Omental fat pad (tissue), 4 donors: ENCODE results near the gene NHS. TPM values are rescaled to one million over a fixed set of nuclear protein-coding genes. Genes with fewer than 3 reads are reported as not detected.

ENCODE experiments used
- ATAC-seq: fragments of 150-250 bp; one replicate; pipeline ENCODE4 v1.9.1; 2016; ENCODE audit warnings: mild to moderate bottlenecking, moderate library complexity; ENCODE audit not compliant: low FRiP score
- DNase-seq: peaks from one replicate; pipeline ENCODE4 v3.0.0-alpha.2; 2019; ENCODE audit warnings: low spot score
- total RNA-seq, 4 donors: library from RNA; depleted of rRNA; stranded (reverse); fragments of >200 nt; gene quantifications; one replicate each; pipeline ENCODE4 v1.1.0, GENCODE V29; 2016
- TF ChIP-seq, protein P1 (sequence below), 3 donors: fragments of 450-650 bp; IDR thresholded peaks; one replicate each; pipeline ENCODE4 v1.5.1; 2016 to 2017; ENCODE audit warnings: antibody characterized with exemption in 3 of 3, mild to moderate bottlenecking in 3 of 3, moderate library complexity in 2 of 3

The NHS gene
- total RNA-seq, 4 donors from 2014 or later: 4.0 to 9.7 (median 7.6) TPM

DNA sequence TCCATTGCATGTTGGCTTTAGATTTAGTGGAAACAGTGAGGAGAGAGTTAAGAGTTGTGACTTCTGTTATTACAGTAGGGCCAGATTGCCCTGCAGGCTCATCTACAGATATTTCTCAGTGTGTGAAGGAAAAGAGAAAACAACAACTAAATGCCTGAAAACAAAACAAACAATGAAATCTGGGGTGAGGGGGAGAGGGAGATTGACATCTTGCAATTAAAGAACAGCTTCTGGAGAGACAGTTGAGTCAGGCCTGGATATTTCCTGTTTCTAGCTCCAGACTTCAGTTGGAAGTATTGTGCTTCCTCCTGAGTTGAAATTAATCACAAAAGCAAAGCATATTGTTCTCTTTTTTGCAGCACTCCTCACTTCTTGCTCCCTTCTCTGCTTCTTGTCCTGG is 254.0 kb downstream of the NHS start:
- ATAC-seq: no peak
- TF ChIP-seq, protein P1, sequence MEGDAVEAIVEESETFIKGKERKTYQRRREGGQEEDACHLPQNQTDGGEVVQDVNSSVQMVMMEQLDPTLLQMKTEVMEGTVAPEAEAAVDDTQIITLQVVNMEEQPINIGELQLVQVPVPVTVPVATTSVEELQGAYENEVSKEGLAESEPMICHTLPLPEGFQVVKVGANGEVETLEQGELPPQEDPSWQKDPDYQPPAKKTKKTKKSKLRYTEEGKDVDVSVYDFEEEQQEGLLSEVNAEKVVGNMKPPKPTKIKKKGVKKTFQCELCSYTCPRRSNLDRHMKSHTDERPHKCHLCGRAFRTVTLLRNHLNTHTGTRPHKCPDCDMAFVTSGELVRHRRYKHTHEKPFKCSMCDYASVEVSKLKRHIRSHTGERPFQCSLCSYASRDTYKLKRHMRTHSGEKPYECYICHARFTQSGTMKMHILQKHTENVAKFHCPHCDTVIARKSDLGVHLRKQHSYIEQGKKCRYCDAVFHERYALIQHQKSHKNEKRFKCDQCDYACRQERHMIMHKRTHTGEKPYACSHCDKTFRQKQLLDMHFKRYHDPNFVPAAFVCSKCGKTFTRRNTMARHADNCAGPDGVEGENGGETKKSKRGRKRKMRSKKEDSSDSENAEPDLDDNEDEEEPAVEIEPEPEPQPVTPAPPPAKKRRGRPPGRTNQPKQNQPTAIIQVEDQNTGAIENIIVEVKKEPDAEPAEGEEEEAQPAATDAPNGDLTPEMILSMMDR (IDR thresholded peaks at IDR 0.05): no peak
- DNase-seq: no peak

DNA sequence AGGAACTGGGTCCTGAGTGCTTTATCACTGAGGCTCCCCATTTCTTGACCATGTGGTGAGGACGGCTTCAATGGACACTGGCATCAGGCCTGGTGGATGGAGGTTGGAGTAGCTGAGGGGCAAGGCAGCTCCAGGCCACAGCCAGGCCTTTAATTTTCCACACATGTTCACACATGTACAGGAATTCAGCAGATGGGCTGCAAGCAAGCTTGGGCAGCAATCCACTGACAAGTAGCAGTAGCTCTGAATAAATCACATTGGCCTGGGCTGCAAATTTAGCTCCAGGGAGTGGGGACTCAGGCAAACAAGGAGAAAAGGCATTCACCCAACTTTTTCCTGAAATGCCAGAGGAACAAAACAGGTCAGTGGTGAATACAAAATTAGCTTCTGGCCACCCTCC is 254.5 kb downstream of the NHS start:
- no peak for ATAC-seq

DNA sequence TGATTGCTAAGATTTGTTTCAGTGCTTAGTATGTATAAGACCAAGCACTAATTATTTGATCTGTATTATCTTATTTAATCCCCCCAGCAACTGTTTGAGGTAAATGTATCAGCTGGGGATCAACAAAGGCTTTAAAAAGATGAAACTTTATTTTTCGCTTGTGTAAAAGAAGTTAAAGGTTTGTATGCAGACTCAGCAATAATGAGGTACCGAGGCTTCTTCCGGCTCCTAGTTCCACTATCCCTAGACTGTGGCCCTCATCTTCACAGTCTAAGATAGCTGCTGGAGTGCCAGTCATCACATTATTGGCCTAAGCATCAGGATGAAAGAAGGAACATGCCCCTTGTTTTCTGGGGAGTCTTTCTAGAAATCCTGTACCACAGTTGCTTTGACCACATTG is 256.6 kb downstream of the NHS start:
- DNase-seq (no peak), ATAC-seq (no peak)
- TF ChIP-seq, protein P1 (IDR thresholded peaks at IDR 0.05): no peak

More for the DNA sequence above, 254.5 kb downstream of the NHS start:
- DNase-seq: no peak
- TF ChIP-seq, protein P1 (IDR thresholded peaks at IDR 0.05): no peak

DNA sequence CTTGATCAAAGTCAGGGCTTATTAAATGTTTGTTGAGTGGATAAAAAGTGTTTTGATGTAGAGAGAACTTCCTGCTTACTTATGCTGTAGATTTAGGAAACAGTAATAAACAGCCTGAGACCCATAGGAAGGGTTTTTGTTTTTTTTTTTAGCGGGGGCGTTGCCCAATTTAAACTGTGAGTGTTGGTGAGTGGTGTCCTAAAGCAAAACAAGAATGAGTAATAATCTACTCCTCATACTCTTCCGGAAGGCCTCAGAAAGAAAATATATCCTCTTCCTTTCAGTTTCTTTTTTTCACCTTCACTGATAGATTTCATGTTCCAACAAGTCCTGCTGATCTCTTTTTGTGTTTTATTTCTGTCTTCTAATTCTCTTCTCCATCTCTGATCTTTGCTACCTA is 257.9 kb downstream of the NHS start:
- TF ChIP-seq, protein P1 (IDR thresholded peaks at IDR 0.05): no peak
- no peak for DNase-seq
- no peak for ATAC-seq

DNA sequence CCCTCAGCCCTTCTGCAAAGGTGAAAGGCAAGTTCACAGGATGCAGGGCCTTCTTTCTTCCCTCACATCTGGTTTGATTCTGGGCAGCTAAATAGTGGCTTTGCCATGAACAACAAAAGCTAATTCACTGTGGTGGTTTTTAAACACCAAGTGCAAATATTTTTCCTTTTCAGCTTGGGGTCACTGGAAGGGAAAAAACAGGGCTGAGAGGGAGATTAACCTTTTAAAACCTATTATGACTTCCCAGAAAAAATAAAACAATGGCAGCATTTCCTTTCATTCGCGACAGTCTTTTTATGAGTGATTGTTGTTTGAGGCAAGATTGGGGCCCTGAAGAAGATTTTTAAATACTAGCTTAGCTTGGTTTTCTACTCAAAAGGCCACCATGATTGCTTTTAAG is 258.5 kb downstream of the NHS start:
- DNase-seq (no peak), ATAC-seq (no peak)
- TF ChIP-seq, protein P1 (IDR thresholded peaks at IDR 0.05): no peak

DNA sequence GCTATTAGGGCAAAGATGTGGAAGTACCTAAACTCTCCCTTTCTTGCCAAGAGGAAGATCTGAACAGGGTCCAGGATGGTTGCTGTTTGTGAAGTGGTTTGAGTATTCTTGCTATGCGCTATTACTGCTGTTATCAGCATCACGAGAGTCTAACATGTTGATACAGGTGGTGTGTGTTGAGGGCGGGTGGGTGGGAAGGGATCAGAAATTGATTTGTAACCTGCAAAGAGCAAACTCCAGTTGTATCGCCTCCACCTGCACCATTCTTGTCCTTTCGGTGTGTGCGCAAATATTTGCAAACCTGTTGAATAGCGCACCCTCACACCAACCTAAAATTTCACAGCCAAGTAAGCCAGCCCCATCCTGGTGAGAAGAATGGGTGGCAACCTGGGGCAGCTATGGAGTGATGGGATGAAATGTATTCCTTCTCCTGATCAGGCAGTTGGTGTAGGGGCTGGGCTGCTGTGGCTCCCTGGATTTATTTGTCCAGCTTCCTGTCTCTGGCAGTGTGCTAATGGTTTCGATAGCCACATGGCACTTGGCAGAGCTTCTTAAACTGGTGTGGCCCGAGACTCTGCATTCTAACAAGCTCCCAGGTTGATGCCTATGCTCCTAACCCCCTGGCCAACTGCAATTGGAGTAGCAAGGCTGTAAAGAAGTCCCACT is 259.7 kb downstream of the NHS start:
- TF ChIP-seq, protein P1 (IDR thresholded peaks at IDR 0.05): no peak
- DNase-seq (no peak), ATAC-seq (no peak)

DNA sequence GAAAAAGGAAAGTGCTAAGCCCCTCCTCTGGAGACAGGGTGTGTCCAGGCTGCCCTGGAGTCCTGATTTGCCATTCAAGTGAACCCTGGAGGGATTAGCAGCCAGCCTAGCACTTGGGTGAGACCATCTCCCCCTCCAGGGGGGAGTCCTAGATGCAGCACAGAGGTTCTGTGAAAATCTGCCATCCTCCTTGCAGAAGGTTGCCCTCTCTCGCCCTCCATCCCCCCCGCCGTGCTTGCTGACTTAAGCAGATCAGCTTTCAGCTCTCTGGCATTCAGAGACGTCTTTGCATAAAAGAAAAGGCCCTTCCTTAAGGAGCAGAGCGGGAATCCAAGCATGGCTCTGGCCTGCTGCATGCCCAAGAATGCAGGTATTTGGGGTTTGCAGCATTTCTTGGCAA is 260.2 kb downstream of the NHS start:
- TF ChIP-seq, protein P1 (IDR thresholded peaks at IDR 0.05): no peak
- DNase-seq: no peak
- ATAC-seq: no peak
